GM23248 (cell line): ENCODE measurements around the gene PDGFRB. TPM values are rescaled to one million over a fixed set of nuclear protein-coding genes. Genes with fewer than 3 reads are reported as not detected.

Experiments used
- DNase-seq: peaks from one replicate; pipeline ENCODE4 v3.0.0-alpha.2; 2015
- H2AFZ ChIP-seq: fragments of 200-600 bp; sonication (generic); 2 replicates; pipeline ENCODE4 v1.6.1; 2016; ENCODE audit warnings: antibody characterized with exemption
- H3F3A ChIP-seq: fragments of 200-600 bp; sonication (generic); 2 replicates; pipeline ENCODE4 v1.6.1; 2016; ENCODE audit warnings: mild to moderate bottlenecking, antibody characterized with exemption, mixed run types; ENCODE audit not compliant: insufficient read depth
- H3K27ac ChIP-seq: fragments of 200-600 bp; sonication (generic); 2 replicates; pipeline ENCODE4 v1.5.1; 2016; ENCODE audit warnings: mild to moderate bottlenecking
- H3K27me3 ChIP-seq: fragments of 200-600 bp; sonication (generic); replicated peaks from 2 replicates; pipeline ENCODE4 v1.6.1; 2016; ENCODE audit warnings: mild to moderate bottlenecking; ENCODE audit not compliant: insufficient read depth
- H3K36me3 ChIP-seq: fragments of 200-600 bp; sonication (generic); 2 replicates; pipeline ENCODE4 v1.6.1; 2016; ENCODE audit warnings: low read depth, mild to moderate bottlenecking
- H3K4me1 ChIP-seq: fragments of 200-600 bp; sonication (generic); 2 replicates; pipeline ENCODE4 v1.6.1; 2016; ENCODE audit warnings: mild to moderate bottlenecking; ENCODE audit not compliant: insufficient read depth
- H3K4me2 ChIP-seq: fragments of 200-600 bp; sonication (generic); one replicate; pipeline ENCODE4 v1.6.1; 2016; ENCODE audit warnings: mild to moderate bottlenecking; ENCODE audit not compliant: unreplicated experiment
- H3K4me3 ChIP-seq: fragments of 200-600 bp; sonication (generic); 2 replicates; pipeline ENCODE4 v1.5.1; 2016; ENCODE audit warnings: mild to moderate bottlenecking
- H3K79me2 ChIP-seq: fragments of 200-600 bp; sonication (generic); 2 replicates; pipeline ENCODE4 v1.6.1; 2016; ENCODE audit warnings: mild to moderate bottlenecking; ENCODE audit not compliant: insufficient read depth
- H3K9ac ChIP-seq: fragments of 200-600 bp; sonication (generic); 2 replicates; pipeline ENCODE4 v1.6.1; 2016; ENCODE audit warnings: mild to moderate bottlenecking
- H3K9me2 ChIP-seq: fragments of 200-600 bp; sonication (generic); 2 replicates; pipeline ENCODE4 v1.6.1; 2016; ENCODE audit warnings: mixed run types, mild to moderate bottlenecking, moderate library complexity; ENCODE audit not compliant: insufficient read depth
- H3K9me3 ChIP-seq: fragments of 200-600 bp; sonication (generic); one replicate; pipeline ENCODE4 v1.6.1; 2017; ENCODE audit warnings: low read depth
- H4K20me1 ChIP-seq: fragments of 200-600 bp; sonication (generic); 2 replicates; pipeline ENCODE4 v1.6.0; 2016; ENCODE audit not compliant: insufficient read depth
- EZH2 ChIP-seq: fragments of 200-600 bp; sonication (generic); IDR thresholded peaks from 2 replicates; pipeline ENCODE4 v1.6.1; 2018; ENCODE audit warnings: antibody characterized with exemption, mild to moderate bottlenecking; ENCODE audit not compliant: insufficient read depth, poor library complexity, severe bottlenecking
- EZH2phosphoT487 ChIP-seq: fragments of 200-600 bp; sonication (generic); IDR thresholded peaks from 2 replicates; pipeline ENCODE4 v1.6.1; 2018; ENCODE audit warnings: antibody characterized with exemption, moderate library complexity, mild to moderate bottlenecking, low read depth; ENCODE audit not compliant: insufficient read depth
- WGBS, 2 experiments: methylation state at CpG; one replicate each; pipeline ENCODE4 v1.1.6; 2015 to 2017; ENCODE audit warnings: low lambda C conversion rate in 2 of 2, low coverage in 1 of 2; ENCODE audit errors: missing lambda C conversion rate in 2 of 2; 5-methylcytosine and 5-hydroxymethylcytosine counted together
- in situ Hi-C: fragments of 300-500 bp; cut with MboI; formaldehyde crosslinking; loops from 2 replicates; pipeline ENCODE4 v1.15.0; 2020
- polyA plus RNA-seq: library from polyadenylated mRNA; unstranded; fragments of >200 nt; fragmentation: Nextera tagmentation; extraction: Ambion mirVana; gene quantifications from 2 replicates; pipeline ENCODE4 v1.2.1, GENCODE V29; 2016
- total RNA-seq: library from RNA; depleted of rRNA; stranded (reverse); fragments of >200 nt; shearing (Covaris generic); gene quantifications from 2 replicates; pipeline ENCODE4 v1.2.3, GENCODE V29; 2014

Gene PDGFRB
- total and polyA plus RNA-seq, 2 experiments from 2014 or later = 155 to 205 TPM

- peaks cover 52% of the 10 kb centered on the region for H3F3A ChIP-seq
- 30 to 44% methylated on average over 4 of the region's 4 CpGs for WGBS, 2 experiments
- no peaks in the 10 kb centered on the region for H3K27me3 ChIP-seq
- no peaks in the 10 kb centered on the region for H3K79me2 ChIP-seq
- TF ChIP-seq EZH2phosphoT487 = no peak
- no peak for TF ChIP-seq EZH2
- peak overlapping the region; percentile 46 for H2AFZ ChIP-seq
- peak overlapping the region; percentile 53 for H3K27ac ChIP-seq
- H3K4me2 ChIP-seq = peak overlapping the region; percentile 16
- in situ Hi-C loops = loop anchor here (25.0 kb wide), 1 partner anchor 271 kb away; no protein-coding TSS in a partner anchor
- H4K20me1 ChIP-seq = no peaks in the 10 kb centered on the region
- H3K4me1 ChIP-seq = peaks cover 28% of the 10 kb centered on the region
- H3K4me3 ChIP-seq = no peak overlapping the region
- peak; percentile 70 for DNase-seq
- no peak overlapping the region for H3K9ac ChIP-seq
- H3K9me3 ChIP-seq = no peaks in the 10 kb centered on the region
- H3K9me2 ChIP-seq = no peaks in the 10 kb centered on the region
- no peaks in the 10 kb centered on the region for H3K36me3 ChIP-seq
Measured at GRCh38 chr5:150107909-150108447, 47.7 kb downstream of the PDGFRB start.

GRCh38 chr5:150106674-150107426 lies 48.8 kb downstream of the PDGFRB start:
- DNase-seq = no peak
- Histone ChIP-seq H3K9me2 (no peaks in the 10 kb centered on the region), H3K4me2 (no peak overlapping the region), H3K4me1 (peaks cover 18% of the 10 kb centered on the region), H4K20me1 (no peaks in the 10 kb centered on the region), H3K9ac (no peak overlapping the region), H3K79me2 (no peaks in the 10 kb centered on the region), H3K9me3 (no peaks in the 10 kb centered on the region), H3K36me3 (no peaks in the 10 kb centered on the region), H3K4me3 (no peak overlapping the region), H3K27me3 (no peaks in the 10 kb centered on the region), H2AFZ (no peak overlapping the region), H3F3A (peaks cover 46% of the 10 kb centered on the region), H3K27ac (no peak overlapping the region)
- in situ Hi-C loops = loop anchor here (25.0 kb wide), 1 partner anchor 270 kb away; no protein-coding TSS in a partner anchor
- no peak for TF ChIP-seq EZH2phosphoT487
- no peak for TF ChIP-seq EZH2
- WGBS, 2 experiments = 77 to 79% methylated on average over 4 of the region's 4 CpGs

- H3K27me3 ChIP-seq = no peaks in the 10 kb centered on the region
- DNase-seq = no peak
- in situ Hi-C loops = loop anchor here (25.0 kb wide), 1 partner anchor 269 kb away; no protein-coding TSS in a partner anchor
Measured at GRCh38 chr5:150105928-150106615, 49.6 kb downstream of the PDGFRB start.

GRCh38 chr5:150104550-150104870 lies 51.1 kb downstream of the PDGFRB start:
- H3K27ac ChIP-seq = no peak overlapping the region
- DNase-seq = no peak
- H3K4me3 ChIP-seq = no peak overlapping the region
- H3K9me3 ChIP-seq = no peaks in the 10 kb centered on the region
- in situ Hi-C loops = loop anchor here (25.0 kb wide), 1 partner anchor 267 kb away; no protein-coding TSS in a partner anchor
- H3K9me2 ChIP-seq = no peaks in the 10 kb centered on the region
- H3K36me3 ChIP-seq = no peaks in the 10 kb centered on the region
- H3K27me3 ChIP-seq = no peaks in the 10 kb centered on the region
- H3K4me2 ChIP-seq = no peak overlapping the region
- H2AFZ ChIP-seq = no peak overlapping the region
- no peak overlapping the region for H3K9ac ChIP-seq
- H3K4me1 ChIP-seq = peaks cover 15% of the 10 kb centered on the region
- no peaks in the 10 kb centered on the region for H3K79me2 ChIP-seq
- TF ChIP-seq EZH2phosphoT487 (no peak), EZH2 (no peak)
- 84 to 88% methylated on average over 2 of the region's 2 CpGs for WGBS, 2 experiments
- no peaks in the 10 kb centered on the region for H4K20me1 ChIP-seq
- H3F3A ChIP-seq = peaks cover 24% of the 10 kb centered on the region

More at GRCh38 chr5:150105928-150106615, 49.6 kb downstream of the PDGFRB start:
- no peak overlapping the region for H3K4me3 ChIP-seq
- peaks cover 15% of the 10 kb centered on the region for H3K4me1 ChIP-seq
- no peaks in the 10 kb centered on the region for H3K9me2 ChIP-seq
- no peak for TF ChIP-seq EZH2phosphoT487
- no peak for TF ChIP-seq EZH2
- no peak overlapping the region for H2AFZ ChIP-seq
- H3K9me3 ChIP-seq = no peaks in the 10 kb centered on the region
- H3K9ac ChIP-seq = no peak overlapping the region
- H3K4me2 ChIP-seq = no peak overlapping the region
- peaks cover 39% of the 10 kb centered on the region for H3F3A ChIP-seq
- no peaks in the 10 kb centered on the region for H4K20me1 ChIP-seq
- no peaks in the 10 kb centered on the region for H3K36me3 ChIP-seq
- no peaks in the 10 kb centered on the region for H3K79me2 ChIP-seq
- no peak overlapping the region for H3K27ac ChIP-seq
- WGBS, 2 experiments = 85 to 88% methylated on average over 7 of the region's 7 CpGs
